Uterus (tissue), 2 donors: ENCODE results near the gene SREK1IP1.

ENCODE experiments used
- CTCF ChIP-seq, 4 experiments: fragments of 200-600 bp in 2 of 4; fragments of 450-650 bp in 2 of 4; sonication (generic) in 2 of 4; IDR thresholded peaks; one replicate each; pipeline ENCODE4 v1.5.1; 2016 to 2019; ENCODE audit warnings: antibody characterized with exemption in 4 of 4, mild to moderate bottlenecking in 2 of 4, moderate library complexity in 1 of 4
- POLR2A ChIP-seq, 2 donors: fragments of 450-650 bp; IDR thresholded peaks; one replicate each; pipeline ENCODE4 v1.6.1; 2016; ENCODE audit warnings: antibody characterized with exemption in 2 of 2, mild to moderate bottlenecking in 1 of 2, moderate library complexity in 1 of 2

GRCh38 chr5:64794053-64794770, 25.7 kb upstream of the SREK1IP1 start:
- no peak for TF ChIP-seq CTCF (IDR thresholded peaks at IDR 0.05)
- no peak for TF ChIP-seq POLR2A (IDR thresholded peaks at IDR 0.05)
